HG03175 (cell line): ENCODE data around the gene MC3R.
"Not testable (repeated sequence)": the region's sequence is repeated elsewhere in the genome, so short reads cannot be mapped to it uniquely, and the experiment has no call there.

Experiments used
- ATAC-seq: cut with Tn5 transposase; IDR thresholded peaks from one replicate; pipeline ENCODE4 v1.9.1; 2021; ENCODE audit warnings: mild to moderate bottlenecking, moderate library complexity; ENCODE audit not compliant: unreplicated experiment

Gene MC3R

DNA sequence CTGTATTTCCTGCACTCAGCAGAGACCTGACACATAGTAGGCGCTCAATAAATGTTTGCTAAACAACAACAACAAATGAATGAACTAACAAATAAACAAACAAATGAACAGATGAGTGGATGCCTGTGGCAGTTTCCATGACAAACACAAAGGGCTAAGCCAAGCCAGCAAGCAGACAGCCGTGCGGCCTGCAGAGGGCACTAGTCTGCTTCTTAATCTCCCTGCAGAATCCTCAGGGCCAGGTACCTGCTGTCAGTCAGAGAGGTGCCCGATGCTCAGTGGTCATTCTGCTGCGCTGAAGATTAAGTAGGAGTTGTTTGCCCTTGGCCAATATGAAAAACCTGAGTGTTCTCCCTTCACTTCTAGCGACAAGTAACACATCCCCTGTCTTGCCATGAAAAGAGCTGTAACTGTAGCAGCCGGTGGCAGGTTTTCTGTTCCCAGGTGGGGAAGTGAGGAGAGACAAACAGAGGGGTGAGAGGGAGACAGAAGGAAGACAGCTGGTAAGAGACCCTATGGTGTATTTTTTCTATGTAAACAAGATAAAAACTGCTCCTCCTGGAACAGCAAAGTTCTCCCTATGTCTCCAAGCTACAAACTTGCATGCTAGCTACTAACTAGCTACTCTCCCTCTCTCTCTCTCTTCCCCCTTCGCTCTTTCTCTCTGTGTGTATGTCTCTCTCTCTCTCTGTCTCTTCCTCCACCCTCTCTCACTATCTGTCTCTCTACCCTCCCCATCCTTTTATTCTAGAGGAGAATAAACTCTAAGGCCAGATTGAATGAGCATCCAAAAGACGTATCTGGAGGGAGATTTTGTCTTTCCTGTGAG is at the start of gene MC3R:
TSS of gene MC3R (plus strand) at position 779 of the 829 bp plus-strand sequence. CDS start 112 bp downstream, outside the sequence.
- peak; percentile 72 for ATAC-seq

DNA sequence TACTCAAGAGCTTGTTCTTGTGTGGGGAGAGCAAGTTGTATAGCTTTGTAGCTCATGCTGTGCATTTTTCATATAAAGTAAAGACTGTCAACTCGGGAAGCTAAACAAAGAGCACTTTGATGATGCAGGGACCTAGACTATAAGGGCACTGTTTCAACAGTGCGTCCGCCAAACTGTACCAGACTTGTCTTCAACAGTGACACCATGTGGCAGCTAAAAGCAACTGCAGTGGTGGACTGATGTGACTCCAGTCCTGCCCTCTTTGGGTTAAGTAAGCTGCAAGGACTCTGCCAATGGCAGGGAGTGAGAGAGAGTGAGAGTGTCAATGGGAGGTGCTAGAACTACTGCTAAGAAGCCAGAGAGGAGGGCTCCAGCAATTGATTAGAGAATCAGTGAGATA is 48.1 kb upstream of the MC3R start:
- no peak for ATAC-seq

DNA sequence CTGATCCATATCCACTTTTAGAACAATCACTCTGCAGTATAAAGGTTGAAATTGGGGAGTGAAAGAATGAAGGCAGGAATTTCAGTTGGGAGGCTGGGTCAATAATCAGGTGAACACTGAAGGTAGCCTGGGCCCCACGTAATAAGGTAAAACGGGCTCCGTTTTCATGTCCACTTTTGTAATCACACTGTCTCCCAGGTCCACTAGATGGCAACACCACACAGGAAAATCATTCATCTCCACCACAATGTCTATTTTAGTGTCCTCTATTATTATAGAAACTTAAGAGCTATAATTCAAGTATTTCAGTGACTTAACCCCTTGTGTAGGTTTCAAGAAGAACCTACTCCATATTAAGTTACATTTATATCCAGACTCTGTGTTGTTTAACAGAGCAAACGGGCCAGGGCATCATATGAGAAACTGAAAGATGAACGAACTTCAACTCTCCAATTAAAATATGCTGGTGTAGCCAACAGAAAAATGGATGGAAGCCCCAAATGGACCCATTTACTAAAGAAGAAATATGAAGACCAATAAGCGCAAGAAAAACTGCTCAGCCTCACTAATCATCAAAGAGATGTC is 45.9 kb upstream of the MC3R start:
- no peak for ATAC-seq

DNA sequence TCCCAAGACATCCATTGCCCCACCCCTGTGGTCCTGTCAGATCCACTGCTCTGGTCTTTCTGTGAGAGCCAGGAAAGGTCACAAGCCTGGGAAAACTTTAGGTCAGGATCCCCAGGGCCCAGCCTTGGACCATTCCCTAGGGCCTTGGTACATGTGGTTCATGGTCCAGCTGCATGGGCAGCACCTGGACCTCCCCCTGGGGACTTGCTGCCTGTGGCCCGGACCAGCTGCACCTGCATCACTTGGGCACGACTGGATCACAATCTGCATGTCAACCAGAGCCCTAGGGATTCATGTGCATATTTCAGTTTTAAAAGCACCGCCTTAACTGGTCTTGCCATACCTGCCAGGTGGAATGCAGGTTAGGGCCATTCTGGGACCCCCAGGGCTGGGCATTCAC is 44.3 kb upstream of the MC3R start:
- ATAC-seq, result no peak

DNA sequence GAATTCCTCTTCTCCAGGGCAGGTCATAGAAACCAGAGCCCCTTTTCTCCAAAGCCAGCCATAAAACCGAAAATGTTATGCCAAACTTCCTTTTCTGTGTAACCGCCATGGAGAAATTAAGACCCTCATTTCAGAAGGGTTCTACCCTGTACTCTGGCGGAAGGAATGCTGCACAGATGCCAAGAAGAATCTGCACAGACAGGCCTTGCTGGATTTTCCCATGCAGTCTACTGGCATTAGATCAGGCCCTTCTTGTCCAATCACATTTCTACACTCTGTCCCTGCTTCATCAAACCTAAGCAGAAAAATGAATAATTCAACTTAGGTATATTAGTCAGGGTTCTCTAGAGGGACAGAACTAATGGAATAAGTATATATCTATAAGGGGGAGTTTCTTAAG is 43.2 kb upstream of the MC3R start:
- no peak for ATAC-seq

DNA sequence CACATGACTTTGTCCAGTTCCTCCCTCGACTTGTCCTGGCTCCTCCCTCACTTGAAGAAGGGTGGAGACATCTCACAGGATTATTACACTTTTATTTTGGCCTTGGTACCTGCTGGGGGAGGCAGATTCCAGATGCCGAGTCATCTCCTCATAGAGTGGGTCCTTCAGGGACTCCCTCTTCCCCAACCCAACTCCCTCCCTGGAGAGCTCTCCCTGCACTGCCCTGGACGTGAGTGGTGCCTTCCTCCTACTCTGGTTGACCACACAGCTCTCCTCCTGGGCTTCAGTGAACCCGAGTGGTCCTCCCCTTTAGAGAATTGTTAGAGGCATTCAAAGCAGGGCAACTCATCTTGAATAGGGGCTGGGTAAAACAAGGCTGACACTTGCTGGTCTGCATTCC is 40.9 kb upstream of the MC3R start:
- ATAC-seq, result no peak

DNA sequence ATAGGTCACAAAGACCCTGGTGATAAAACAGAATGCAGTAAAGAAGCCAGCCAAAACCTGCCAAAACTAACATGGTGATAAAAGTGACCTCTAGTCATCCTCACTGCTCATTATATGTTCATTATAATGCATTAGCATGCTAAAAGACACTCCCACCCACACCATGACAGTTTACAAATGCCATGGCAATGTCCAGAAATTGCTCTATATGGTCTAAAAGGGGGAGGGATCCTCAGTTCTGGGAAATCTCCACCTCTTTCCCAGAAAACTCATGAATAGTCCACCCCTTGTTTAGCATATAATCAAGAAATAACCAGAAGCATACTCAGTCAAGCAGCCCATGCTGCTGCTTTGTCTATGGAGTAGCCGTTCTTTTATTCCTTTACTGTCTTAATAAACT is 40.4 kb upstream of the MC3R start:
- ATAC-seq, result no peak

DNA sequence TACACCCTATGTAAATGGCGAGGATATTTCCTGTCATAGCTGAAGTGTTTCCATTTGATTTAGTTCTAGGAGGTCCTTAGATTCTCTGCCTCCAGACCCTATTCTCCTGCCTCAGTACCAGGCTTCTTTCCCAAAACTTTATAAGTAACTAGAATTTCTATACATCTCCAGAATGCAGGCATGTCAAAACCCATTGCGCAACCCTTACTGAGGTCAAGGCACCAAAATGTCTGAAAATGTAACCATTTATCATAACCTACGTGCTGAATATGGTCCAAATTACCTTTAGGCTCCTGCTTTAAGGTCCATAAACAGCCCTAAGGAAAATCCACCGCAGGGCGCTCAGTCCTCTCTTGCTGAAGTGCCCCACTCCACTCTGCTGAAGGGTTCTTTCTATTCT is 37.5 kb upstream of the MC3R start:
- no peak for ATAC-seq

DNA sequence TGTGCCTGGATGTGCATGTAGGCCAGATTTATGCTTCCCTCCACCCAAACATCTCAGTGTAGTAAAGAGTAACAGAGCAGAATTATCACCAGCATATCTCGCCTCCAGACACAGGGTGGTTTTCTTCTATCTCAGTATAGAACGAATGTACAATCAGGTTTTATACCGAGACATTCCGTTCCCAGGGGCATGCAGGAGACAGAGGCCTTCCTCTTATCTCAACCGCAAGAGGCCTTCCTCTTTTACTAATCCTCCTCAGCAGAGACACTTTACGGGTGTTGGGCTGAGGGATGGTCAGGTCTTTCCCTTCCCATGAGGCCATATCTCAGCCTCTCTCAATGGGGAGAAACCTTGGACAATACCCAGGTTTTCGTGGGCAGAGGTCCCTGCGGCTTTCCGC is 36.4 kb upstream of the MC3R start:
- no peak for ATAC-seq

DNA sequence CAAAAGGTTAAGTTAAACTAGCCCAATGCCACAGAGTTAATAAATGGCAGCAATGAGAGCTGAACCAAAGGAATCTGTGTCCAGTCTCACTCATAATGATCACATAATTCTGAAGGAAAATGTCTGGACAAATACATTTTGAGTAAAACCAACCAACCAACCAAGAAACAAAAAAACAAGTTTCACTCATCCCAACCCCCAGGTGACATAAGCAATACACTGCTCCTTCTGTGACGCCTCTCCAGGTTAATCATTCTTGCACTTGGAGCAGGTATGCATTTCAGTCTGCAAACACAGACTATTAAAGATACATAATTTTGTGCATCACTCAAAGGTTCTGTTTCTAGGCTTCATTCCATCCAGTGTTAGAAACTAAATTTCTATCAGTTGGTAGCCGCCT is 35.2 kb upstream of the MC3R start:
- ATAC-seq, result no peak

DNA sequence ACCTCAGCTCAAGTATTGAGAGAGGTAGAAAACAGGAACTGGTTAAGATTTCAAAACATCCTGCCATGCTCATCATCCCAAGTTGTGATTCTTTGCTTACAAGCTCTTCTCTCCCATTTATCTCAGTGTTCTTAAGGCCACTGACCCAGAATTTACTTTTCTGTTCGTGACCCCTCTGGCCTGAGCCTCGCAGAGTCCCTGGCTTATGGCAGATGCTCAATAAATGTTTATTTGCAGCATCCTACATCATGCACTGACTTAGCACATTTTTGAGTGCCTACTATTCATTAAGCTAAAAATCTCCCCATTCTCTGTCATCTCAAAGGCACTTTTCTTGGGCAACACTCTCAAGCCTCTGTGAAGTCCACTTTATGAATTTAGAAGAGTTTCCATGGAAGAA is 33.4 kb upstream of the MC3R start:
- no peak for ATAC-seq

DNA sequence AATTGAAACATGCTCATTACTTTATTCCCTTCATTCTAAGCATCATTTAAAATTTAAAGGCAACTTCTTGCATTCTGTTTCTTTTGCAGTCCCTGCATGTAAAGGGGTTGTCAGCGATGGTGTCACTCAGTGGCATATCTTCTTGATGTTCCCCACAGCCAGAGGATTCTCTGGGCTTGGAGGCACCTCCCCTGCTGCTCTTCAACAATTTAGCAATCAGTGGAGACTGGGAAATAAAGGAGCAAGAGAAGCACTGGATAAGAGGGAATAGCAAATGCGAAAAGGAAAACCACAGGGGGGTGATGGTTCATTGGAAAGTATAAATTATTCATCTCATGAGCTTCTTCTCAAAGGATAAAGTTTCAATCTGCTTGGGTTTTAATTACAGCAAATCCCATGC is 30.7 kb upstream of the MC3R start:
- no peak for ATAC-seq

DNA sequence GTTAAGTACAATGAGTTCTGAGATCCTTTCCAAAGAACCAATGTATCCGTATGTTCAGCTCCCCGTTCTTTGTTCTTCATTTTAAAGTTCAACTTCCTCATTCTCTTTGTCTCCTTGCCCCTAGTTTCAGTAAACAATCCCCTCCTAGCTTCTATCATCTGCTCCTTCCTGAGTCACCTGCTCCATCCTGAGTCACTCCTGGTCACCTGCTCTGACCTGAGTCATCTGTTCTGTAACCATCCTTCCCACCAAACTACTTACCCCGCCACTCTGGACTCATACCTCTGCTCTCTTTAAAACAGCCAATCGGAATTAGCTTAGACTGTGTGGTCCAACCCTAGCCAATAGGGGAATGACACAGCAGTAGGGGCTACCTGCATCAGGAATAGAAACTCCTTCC is 27.3 kb upstream of the MC3R start:
- not testable (repeated sequence) for ATAC-seq

DNA sequence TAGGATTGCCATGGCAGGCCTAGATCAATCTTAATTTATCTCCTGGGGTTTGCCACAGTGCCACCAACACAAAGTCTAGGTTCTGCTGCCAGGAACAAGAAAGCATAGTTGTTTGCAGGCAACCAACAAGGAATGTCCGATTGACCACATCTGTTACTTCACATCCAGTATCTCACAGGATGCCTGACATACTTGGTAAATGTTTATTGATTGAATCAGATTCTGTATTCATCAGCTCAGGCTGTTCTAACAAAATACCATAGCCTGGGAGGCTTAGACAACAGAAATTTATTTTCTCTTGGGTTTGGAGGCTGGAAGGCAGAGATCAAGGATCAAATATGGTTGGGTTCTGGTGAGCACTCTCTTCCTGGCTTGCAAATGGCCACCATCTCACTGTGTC is 26.3 kb upstream of the MC3R start:
- ATAC-seq, result no peak

DNA sequence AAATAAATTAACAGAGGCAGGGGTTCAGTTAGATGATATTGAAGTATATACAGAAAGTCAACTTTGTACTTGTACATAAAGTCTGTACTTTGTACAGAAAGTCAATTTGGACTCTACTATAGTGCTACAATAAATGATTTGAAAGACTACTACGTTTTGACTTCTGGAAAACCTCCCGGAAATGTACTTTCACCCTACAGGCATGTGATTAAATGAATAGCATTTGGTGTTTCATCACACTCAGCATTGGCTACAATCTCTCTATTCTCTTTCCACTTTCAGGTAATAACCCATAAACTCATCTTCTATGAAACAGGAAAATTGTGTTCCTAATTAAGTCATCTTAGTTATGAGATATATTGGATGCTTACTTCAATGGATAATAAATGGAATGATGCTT is 25.6 kb upstream of the MC3R start:
- no peak for ATAC-seq

DNA sequence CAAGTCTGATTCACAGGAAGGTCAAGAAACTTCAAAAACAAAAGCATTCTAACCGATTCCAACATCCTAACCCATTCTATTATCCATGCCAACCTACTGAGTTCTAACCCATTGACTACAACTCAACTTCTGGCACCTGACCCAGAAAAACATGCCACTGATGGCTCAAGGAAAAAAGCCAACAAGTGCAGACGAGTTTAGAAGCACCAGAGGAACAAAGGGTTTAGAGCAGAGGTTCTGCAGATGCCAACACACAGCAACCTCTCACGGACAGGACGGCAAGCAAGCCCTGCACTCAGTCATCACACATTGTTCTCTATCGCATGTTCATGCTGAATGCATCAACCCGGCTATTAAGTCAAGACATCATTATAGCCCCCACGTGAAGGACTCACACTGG is 25.2 kb upstream of the MC3R start:
- no peak for ATAC-seq

DNA sequence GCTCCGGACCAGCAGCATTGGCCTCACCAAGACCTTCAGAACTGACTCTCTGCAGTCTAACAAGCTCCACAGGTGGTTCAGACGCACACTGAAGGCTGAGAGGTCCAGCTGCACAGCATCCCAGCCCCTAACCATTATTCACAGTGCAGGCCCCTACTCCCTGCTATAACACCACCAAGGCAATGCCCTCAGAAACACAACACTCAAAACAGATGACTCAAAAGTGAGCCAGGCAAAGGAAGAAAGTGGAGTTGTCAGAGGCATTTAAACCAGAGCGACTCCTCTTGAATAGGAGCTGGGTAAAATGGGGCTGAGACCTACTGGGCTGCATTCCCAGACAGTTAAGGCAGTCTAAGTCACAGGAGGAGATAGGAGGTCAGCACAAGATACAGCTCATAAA is 20.5 kb upstream of the MC3R start:
- no peak for ATAC-seq

DNA sequence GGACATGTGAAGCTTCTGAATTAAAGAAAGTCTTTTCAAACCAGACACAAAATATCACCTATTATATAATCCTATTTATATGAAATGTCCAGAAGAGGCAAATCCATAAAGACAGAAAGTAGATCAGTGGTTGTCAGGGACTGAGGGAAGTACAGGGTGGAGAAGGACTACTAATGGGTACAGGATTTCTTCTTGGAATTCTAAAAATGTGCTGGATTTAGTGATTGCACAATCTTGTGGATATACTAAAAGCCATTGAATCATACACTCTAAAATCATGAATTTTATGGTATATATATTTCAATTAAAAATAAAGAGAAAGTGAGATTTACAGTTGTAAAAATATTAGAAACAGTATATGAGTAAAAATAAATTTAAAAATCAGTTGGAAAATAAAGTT is 18.7 kb upstream of the MC3R start:
- no peak for ATAC-seq

DNA sequence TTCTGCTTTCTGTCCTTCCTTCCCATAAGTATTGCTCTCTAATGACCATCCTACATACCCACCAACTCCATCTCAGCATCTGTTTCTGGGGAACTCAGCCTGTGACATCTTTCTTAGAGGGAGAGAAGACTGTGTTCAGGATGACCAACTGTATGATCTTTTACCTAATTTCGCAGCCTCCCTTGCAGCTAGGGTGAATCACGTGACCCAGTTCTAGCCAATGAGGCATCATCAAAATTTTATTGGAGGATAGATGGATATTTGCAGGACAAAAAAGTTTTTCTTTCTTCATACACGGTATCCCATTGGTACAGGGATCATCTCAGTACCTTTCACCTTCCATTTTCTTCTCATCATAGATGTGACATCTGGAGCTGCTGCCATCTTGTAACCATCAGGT is 14.4 kb upstream of the MC3R start:
- ATAC-seq, result no peak

DNA sequence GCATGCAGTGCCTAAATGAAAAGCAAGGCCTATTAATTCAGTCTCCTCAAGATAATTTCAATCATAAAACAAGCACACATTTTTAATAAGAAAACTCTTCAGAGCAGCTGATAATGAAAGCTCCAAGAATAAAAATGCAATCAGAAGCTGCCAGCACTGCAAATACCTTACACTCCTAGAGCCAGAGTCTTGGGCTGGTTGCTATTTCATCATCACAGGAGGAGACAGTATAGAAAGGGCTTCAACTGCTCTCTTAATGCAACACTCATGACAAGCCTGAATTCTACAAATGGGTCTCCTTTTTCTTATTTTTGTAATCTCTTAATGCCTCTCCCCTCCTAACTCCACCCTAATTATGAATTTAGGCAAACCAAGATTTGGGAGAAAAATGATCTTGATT is 11.2 kb upstream of the MC3R start:
- ATAC-seq, result no peak

DNA sequence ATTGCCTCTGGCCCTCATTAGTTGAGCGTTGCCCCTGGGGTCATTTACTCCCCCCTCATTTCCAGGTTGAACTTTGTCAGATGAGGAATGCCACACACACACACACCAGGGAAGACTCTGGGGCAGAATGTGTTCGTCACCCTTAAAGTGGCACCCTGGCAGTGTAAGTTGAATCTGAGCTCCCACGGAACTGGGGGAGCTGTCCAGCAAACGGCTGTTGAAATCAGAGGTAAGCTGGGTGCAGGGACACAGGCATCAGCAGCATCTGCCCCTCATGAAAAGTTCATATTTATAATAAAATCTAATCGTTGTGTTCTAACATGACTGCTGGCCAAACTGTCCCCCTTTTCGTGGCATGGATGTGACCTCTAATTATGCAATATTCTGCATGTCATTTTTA is 4.3 kb upstream of the MC3R start:
- no peak for ATAC-seq

DNA sequence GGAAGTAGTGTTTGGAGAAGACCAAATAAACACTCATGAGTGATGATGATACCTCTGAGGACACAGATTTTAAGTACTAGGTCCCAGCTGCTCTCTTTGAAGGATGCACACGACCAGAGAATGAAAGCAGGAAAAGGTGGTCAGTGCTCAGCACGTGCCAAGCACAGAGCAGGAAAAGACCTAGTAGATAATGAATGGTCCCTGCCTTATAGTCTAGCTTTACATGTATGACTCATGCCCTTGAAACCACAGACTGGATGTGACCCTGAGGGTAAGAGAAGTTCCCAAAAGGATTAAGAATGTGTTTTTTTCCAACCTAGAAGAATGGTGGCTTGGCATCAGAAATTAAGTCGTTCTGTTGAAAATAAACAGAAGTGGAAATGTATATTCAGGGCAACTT is 2.8 kb upstream of the MC3R start:
- no peak for ATAC-seq
